HG03103 (cell line): ENCODE results near the gene NPBWR2.
"Not testable (repeated sequence)": the region's sequence is repeated elsewhere in the genome, so short reads cannot be mapped to it uniquely, and the experiment has no call there.

Experiments used
- ATAC-seq: cut with Tn5 transposase; IDR thresholded peaks from one replicate; pipeline ENCODE4 v1.9.1; 2021; ENCODE audit warnings: low read depth; ENCODE audit not compliant: unreplicated experiment

NPBWR2 gene

DNA sequence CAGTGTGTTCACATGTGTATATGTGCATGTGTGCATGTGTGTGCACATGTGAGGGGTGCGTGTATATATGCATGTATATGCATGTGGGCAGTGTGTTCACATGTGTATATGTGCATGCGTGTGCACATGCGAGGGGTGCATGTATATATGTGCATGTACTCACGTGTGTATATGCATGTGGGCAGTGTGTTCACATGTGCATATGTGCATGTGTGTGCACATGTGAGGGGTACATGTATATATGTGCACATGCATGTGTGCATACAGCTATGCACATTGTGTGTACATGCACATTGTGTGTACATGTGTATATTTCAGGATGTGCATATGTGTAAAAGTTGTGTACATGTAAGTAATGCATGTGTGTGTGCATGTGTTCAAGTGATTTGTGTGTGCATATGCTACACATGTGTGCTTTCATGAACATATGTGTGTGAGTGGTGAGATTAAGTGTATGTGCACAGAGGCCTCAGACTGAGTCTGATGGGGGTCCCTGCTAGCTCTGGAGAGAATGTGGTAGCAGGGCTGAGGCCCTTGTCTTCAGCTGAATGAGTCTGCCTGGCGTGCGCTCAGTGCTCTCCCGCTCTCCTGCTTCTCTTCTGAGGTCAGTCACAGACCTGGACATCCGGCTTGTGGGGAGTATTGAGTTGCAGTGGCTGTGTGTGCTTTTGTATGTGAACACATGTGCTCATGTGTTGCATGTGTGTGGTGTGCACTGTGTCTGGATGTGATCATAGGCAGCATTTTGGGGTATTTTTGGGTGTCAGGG is 37.0 kb upstream of the NPBWR2 start:
- no peak for ATAC-seq

GRCh38 chr20:64143018-64143801 is 35.8 kb upstream of the NPBWR2 start:
- ATAC-seq: no peak

- ATAC-seq: no peak
Observed at GRCh38 chr20:64142590-64142989, 35.2 kb upstream of the NPBWR2 start.

- ATAC-seq: no peak
Observed at GRCh38 chr20:64140956-64141355, 33.6 kb upstream of the NPBWR2 start.

- ATAC-seq: no peak
Observed at GRCh38 chr20:64140061-64140931, 32.9 kb upstream of the NPBWR2 start.

GRCh38 chr20:64139199-64140060 is 32.1 kb upstream of the NPBWR2 start:
- ATAC-seq: no peak

DNA sequence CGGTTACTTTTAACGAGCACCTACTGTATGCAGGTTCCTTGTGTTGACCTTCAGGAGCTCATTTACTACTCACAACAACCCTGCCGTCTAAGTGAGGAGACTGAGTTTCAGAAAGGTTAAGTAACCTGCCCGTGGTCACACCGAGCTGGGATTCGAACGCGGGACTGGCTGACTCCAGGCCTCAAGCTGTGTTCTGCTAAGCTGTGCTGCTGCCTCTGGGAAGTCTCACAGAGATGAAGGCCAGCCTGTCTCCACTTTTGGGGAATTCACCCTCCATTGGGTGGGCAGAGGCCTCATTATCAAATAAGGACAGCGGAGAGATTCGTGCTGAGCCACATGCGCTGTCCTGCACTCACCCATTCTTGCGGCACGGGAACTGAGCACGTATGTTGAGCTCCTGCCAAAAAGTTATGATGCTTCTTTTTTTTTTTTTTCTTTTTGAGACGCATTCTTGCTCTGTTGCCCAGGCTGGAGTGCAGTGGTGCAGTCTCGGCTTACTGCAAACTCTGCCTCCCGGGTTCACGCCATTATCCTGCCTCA is 31.0 kb upstream of the NPBWR2 start:
- ATAC-seq: no peak

GRCh38 chr20:64137598-64138031 is 30.2 kb upstream of the NPBWR2 start:
- ATAC-seq: no peak

- no peak for ATAC-seq
Observed at GRCh38 chr20:64136004-64136710, 28.8 kb upstream of the NPBWR2 start.

DNA sequence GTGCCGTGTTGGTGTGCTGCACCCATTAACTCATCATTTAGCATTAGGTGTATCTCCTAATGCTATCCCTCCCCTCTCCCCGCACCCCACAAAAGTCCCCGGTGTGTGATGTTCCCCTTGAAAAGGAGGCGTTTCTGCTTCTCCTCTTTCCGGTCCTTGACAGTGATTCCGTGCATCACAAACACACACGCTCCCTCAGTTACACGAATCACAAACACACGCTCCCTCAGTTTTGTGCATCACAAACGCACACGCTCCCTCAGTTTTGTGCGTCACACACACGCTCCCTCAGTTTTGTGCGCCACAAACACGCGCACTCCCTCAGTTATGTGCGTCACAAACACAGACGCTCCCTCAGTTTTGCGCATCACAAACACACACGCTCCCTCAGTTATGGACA is 27.4 kb upstream of the NPBWR2 start:
- not testable (repeated sequence) for ATAC-seq

DNA sequence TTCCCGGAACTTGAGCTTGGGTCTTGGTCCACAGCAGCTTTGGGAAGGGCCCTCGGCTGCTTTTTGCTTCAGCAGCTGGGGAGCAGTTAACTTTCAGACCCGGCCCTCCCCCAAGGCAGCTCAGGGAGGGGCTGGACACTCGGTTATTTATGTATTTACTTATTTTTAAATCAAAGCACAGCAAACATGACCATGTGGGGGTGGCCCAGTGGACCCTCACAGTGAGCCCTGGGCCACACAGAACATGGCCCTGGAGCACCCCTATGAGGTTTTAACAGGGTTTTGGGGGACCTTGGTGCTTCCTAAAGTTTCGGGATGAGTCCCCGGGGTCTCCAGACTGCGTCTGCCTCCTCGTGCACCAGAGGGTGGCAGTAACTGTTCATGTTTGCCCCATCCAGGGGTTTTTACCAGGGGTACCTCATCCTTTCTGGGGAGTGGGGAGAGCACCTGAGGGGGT is 26.6 kb upstream of the NPBWR2 start:
- ATAC-seq: no peak

- ATAC-seq: no peak
Observed at GRCh38 chr20:64131406-64131805, 24.0 kb upstream of the NPBWR2 start.

GRCh38 chr20:64130876-64131275 is 23.5 kb upstream of the NPBWR2 start:
- no peak for ATAC-seq

DNA sequence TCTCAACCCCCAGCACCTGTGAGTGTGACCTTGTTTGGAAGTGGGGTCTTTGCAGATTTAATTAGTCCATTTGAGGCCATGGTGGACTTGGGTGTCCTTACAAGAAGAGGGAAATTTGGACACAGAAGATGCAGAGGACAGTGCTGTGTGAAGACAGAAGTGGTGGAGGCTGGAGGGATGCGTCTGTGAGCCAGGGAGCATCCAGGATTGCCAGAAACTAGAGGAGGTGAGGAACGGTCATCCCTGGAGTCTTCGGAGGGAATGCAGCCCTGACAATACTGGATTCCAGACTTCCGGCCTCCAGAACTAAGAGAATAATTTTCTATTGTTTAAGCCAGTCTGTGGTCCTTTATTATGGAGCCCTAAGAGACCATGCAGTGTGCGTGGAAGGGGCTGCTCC is 22.9 kb upstream of the NPBWR2 start:
- no peak for ATAC-seq

DNA sequence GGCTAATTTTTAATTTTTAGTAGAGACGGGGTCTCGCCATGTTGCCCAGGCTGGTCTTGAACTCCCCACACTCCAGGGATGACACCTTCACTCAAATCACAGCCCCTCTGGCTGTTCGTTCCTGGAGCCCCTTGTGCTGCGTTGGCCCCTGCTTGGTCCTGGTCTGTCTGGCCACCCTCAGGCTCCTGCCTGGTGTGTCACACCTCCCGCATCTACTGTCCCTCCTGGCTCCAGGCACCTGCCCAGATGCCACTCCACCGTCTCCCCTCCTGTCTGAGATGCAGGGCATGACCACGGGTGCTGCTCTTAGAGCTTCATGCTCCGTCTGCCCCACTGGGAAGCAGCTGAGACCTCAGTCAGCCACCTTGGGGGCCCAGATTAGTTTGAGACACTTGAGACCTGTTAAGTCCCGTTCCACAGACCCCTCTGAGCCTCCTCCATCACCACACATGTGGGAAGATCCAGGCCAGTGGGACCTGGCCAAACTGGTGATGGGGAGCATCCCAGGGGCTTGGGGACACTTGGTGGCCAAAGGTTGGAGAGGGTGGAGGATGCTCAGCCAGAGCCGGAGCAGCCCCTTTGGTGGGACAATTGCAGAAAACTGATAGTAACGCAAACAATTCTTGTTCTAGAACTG is 21.9 kb upstream of the NPBWR2 start:
- ATAC-seq: no peak

DNA sequence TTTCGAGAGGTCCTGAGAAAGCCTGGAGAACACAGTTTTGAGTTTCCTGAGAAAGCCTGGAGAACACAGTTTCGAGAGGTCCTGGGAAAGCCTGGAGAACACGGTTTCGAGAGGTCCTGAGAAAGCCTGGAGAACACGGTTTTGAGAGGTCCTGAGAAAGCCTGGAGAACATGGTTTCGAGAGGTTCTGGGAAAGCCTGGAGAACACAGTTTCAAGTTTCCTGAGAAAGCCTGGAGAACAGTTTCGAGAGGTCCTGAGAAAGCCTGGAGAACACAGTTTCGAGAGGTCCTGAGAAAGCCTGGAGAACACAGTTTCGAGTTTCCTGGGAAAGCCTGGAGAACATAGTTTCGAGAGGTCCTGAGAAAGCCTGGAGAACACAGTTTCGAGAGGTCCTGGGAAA is 16.2 kb upstream of the NPBWR2 start:
- not testable (repeated sequence) for ATAC-seq

- ATAC-seq: not testable (repeated sequence)
Observed at GRCh38 chr20:64122927-64123326, 15.6 kb upstream of the NPBWR2 start.

DNA sequence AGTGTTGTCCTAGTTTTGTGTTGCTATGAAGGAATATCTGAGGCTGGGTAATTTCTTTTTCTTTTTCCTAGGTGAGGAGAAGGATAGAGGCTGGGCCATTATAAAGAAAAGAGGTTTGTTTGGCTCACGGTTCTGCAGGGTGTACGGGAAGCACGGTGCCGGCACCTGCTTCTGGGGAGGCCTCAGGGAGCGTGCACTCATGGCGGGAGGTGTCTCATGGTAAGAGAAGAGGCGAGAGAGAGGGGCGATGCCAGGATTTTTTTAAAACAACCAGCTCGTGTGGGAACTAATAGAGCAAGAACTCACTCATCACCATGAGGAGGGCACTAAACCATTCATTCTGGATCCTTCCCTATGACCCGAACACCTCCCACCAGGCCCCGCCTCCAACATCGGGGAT is 14.2 kb upstream of the NPBWR2 start:
- ATAC-seq: no peak
